Right cardiac atrium (tissue), 5 donors: ENCODE measurements around the gene PLXDC2. TPM values are rescaled to one million over a fixed set of nuclear protein-coding genes. Genes with fewer than 3 reads are reported as not detected.

Experiments
- ATAC-seq, 2 donors: fragments of 200-7000 bp; cut with Tn5 transposase; one replicate each; pipeline versions ENCODE4 v1.8.0 to v1.9.1; 2020; ENCODE audit warnings: moderate library complexity in 2 of 2, mild to moderate bottlenecking in 1 of 2
- DNase-seq, 3 donors: peaks; one replicate each; pipeline ENCODE4 v3.0.0-alpha.2; 2020
- H3K27ac ChIP-seq: one replicate; pipeline ENCODE4 v1.5.1; 2013; ENCODE audit warnings: mild to moderate bottlenecking, low read length, control low read depth, moderate library complexity
- H3K27me3 ChIP-seq: one replicate; pipeline ENCODE4 v1.6.1; 2013; ENCODE audit not compliant: control insufficient read depth, insufficient read depth
- H3K4me1 ChIP-seq: one replicate; pipeline ENCODE4 v1.6.1; 2013; ENCODE audit warnings: low read length; ENCODE audit not compliant: control insufficient read depth, insufficient read depth
- H3K4me3 ChIP-seq: one replicate; pipeline ENCODE4 v1.5.1; 2013; ENCODE audit warnings: low read length, control low read depth
- H3K9me3 ChIP-seq: one replicate; pipeline ENCODE4 v1.6.1; 2013; ENCODE audit warnings: low read length; ENCODE audit not compliant: control insufficient read depth
- WGBS: extraction: QIAGEN DNeasy Blood & Tissue Kit; methylation state at CpG from one replicate; pipeline ENCODE4 v1.1.7; 2013; 5-methylcytosine and 5-hydroxymethylcytosine counted together
- intact Hi-C, 4 donors: fragments of 100-400 bp; cut with DNase I; formaldehyde crosslinking; loops; one replicate each; pipeline versions ENCODE4 v1.11.0 to v1.14.0; 2022 to 2023
- polyA plus RNA-seq: library from polyadenylated mRNA; stranded (reverse); fragments of 200-250 nt; gene quantifications from one replicate; pipeline ENCODE4 v1.2.3, GENCODE V29; 2013
- total RNA-seq, 4 donors: library from RNA; stranded (reverse); fragmentation: NEBNext Ultra II Directional; extraction: Animal tissue kit (Norgen Biotek cat#: 25700); gene quantifications; one replicate each; pipeline ENCODE4 v1.2.1, GENCODE V29; 2021
- donor health status: healthy with polysubstance abuse.
- donor health status: DM: no; HTN: yes; CAD: no.
- donor health status: DM: no; HTN: no; CAD: no.
- donor health status: DM: no; HTN: yes; CAD: no; lungs with severe emphysema.
- donor health status: DM: yes; HTN: yes; CAD: no.

PLXDC2 gene
- total and polyA plus RNA-seq, 5 donors: 5.5 to 37.4 (median 26.9) TPM

DNA sequence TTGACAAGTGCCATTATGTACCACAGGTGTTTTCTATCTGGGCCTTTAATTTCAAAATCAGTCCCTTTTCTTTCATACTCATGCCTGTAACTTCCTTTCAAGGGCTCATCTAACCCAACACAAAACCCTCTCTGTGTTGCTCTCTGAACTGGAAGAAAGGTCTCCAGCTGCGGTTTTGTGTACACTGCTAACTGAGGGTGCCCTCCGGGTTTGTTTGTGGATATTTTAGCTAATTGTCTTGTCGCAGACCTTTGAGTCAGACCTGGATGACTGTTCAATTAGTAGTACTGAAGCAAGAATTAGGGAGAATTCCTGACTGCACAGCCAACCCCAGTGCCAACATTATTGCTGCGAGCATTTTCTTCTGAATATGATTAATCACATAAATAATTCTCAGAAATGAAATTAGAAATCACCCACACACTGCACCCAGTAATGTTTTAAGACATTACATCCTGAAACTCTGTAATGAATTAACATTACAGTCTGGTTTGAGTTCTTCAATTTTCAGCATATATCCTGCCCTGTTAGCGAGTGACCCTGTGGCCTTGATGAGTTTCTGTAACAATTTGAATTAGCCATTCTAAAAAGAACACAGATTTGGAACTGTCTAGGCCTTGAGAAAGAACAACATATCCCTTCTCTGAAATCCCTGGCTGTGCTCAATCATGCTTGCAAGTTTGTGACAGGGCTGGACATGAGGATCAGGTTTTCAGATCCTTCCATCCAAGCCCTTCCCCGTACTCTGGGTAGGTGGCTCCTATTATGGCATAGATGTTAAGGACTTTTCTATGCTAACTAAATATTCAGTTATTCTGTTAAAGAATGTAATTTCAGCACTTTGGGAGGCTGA lies 460.1 kb downstream of the PLXDC2 start:
- intact Hi-C loops: no loop called here
- Histone ChIP-seq H3K27me3 (no peaks in the 10 kb centered on the region), H3K4me3 (no peak overlapping the region), H3K4me1 (no peaks in the 10 kb centered on the region), H3K9me3 (no peaks in the 10 kb centered on the region), H3K27ac (no peak overlapping the region)
- DNase-seq (no peak), ATAC-seq (no peak)
- 92% methylated on average over 6 of the region's 6 CpGs for WGBS

DNA sequence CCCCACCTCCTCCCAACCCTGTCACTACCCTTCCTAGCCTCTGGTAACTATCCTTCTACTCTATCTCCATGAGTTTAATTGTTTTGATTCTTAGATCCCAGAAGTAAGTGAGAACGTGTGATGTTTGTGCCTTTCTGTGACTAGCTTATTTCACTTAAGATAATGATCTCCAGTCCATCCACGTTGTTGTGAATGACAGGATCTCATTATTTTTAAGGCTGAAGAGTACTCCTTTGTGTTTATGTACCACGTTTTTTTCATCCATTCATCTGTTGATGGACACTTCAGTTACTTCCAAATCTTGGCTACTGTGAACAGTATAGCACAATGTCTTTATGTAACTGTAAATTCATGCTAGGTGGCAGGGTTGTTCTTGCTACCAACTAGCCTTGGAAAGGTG lies 461.6 kb downstream of the PLXDC2 start:
- H3K27ac ChIP-seq: no peak overlapping the region
- DNase-seq (no peak), ATAC-seq (no peak)
- H3K4me3 ChIP-seq: no peak overlapping the region
- H3K4me1 ChIP-seq: no peaks in the 10 kb centered on the region
- H3K27me3 ChIP-seq: no peaks in the 10 kb centered on the region
- 54% methylated on average over 3 of the region's 3 CpGs for WGBS
- intact Hi-C loops: no loop called here
- no peaks in the 10 kb centered on the region for H3K9me3 ChIP-seq

DNA sequence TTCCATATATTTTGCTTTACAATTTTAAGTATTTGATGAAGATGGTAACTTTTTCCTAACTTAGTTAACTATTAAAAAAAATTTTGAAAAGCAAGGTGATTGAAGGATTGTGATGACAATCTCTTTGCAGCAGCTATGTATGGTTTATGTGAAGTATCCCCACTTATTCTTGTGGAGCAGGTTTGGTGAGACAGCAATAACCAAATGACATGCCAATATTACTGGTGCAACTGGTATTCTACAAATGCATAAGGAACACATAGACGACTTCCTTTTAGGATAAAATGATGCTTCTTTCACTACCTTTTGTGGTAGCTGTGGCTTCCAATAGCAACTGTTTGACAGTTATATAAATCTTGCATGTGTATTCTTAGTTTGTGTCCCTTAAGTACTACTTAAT lies 465.3 kb downstream of the PLXDC2 start:
- DNase-seq (no peak), ATAC-seq (no peak)
- Histone ChIP-seq H3K4me1 (no peaks in the 10 kb centered on the region), H3K27ac (no peak overlapping the region), H3K9me3 (no peaks in the 10 kb centered on the region), H3K4me3 (no peak overlapping the region), H3K27me3 (no peaks in the 10 kb centered on the region)
- WGBS: 78% methylated on average over 1 of the region's 1 CpG
- intact Hi-C loops: no loop called here

DNA sequence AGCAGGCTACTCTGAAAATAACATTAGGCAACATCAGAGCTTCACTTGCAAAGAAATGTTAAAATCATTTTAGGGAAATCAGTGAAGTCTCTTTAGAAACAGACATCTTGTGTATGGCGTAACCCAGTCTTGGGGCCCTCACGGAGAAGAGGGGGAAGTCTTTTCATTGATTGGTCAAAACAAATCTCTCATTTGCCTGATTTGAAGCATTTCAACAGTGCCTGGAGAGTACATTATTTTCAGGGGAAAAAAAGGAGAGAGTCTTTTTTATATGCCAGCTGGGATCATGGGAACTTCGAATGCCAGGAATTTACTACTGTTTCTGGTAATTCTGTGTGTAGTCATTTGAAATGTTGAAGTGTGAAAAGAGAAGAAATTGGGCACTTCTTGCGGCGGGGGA lies 471.4 kb downstream of the PLXDC2 start:
- intact Hi-C loops: no loop called here
- WGBS: 71% methylated on average over 5 of the region's 5 CpGs
- H3K27ac ChIP-seq: no peak overlapping the region
- ATAC-seq: no peak
- no peaks in the 10 kb centered on the region for H3K4me1 ChIP-seq
- no peaks in the 10 kb centered on the region for H3K27me3 ChIP-seq
- H3K9me3 ChIP-seq: no peaks in the 10 kb centered on the region
- H3K4me3 ChIP-seq: no peak overlapping the region
- no peak for DNase-seq

DNA sequence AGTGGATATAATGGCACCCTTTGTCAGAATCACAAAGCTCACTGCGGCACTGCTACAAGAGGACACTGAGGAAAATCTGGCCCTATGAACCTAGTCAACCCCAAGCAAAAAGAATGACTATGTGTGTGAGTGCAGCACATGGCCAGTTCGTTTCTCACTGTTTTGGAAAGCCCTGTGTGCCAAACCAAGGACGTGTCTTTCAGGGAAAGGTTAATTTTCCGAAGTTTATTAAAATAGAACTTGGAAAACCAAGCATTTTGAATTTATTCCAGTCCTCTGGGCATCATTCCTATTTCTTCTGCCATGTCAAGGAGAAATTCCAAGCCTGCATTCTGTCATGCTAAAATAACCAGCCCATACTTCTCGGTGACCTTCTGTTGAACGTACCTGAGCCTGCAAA lies 471.8 kb downstream of the PLXDC2 start:
- no peak overlapping the region for H3K4me3 ChIP-seq
- H3K27ac ChIP-seq: no peak overlapping the region
- DNase-seq: no peak
- no peaks in the 10 kb centered on the region for H3K27me3 ChIP-seq
- WGBS: 46% methylated on average over 6 of the region's 6 CpGs
- ATAC-seq: no peak
- H3K4me1 ChIP-seq: no peaks in the 10 kb centered on the region
- intact Hi-C loops: no loop called here
- H3K9me3 ChIP-seq: no peaks in the 10 kb centered on the region

DNA sequence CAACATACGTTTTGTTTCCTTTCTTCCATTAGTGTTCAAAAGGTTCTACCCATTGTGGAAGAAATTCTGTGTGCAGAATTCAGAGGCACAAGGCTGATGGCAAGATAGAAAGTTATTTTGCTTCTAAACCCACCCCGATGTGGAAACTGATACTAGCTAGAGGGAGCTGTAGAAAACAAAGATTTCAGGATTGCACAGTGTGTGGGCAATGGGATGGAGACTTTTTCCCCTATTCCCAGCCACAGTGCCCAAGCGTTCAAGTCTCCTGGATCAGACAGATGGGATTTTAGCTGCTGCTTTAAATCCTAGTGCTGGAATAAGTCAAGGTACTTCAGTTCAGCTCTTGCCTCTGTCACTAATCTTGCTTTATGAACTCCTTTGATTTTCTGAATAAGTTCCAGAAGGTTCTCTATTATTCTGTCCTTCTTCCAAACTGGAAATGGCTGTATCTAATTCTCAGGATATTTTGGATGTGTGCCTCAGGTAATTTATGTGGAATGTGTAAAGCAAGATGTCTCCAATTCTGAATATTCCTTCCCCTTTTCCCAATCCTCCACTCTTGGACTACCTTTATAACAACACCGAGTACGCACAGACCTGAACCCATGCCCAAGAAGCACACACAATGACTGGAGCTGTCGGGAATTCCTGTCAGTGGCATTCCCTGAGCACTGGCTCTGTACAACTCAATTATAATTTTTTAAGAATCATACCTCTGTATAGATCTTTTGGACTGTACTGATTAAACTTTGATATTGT lies 473.0 kb downstream of the PLXDC2 start:
- Histone ChIP-seq H3K27ac (no peak overlapping the region), H3K9me3 (no peaks in the 10 kb centered on the region), H3K4me3 (no peak overlapping the region), H3K27me3 (no peaks in the 10 kb centered on the region), H3K4me1 (no peaks in the 10 kb centered on the region)
- intact Hi-C loops: no loop called here
- WGBS: 71% methylated on average over 6 of the region's 6 CpGs
- ATAC-seq (no peak), DNase-seq (no peak)

DNA sequence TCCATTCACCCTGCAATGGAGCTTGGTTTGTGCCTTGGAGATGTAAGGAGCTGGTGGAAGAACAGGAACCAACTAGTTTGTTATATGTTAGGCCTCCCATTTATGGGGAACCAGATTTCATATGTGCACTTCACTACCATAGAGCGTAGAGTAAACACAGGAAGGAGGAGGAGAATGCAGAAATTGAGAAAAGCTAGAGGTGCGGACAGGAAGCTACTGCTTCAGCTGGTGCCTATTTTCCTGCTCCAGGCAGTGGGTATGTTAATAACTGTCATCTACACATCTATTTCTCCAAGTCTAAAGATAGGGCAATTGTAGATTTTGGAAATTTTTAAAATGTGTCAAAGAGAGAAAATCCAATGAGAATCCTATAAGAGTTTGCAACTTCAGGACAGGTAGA lies 482.2 kb downstream of the PLXDC2 start:
- DNase-seq (no peak), ATAC-seq (no peak)
- Histone ChIP-seq H3K9me3 (no peaks in the 10 kb centered on the region), H3K27ac (no peak overlapping the region), H3K4me3 (no peak overlapping the region), H3K4me1 (no peaks in the 10 kb centered on the region), H3K27me3 (no peaks in the 10 kb centered on the region)
- intact Hi-C loops: no loop called here
- 46% methylated on average over 2 of the region's 2 CpGs for WGBS

DNA sequence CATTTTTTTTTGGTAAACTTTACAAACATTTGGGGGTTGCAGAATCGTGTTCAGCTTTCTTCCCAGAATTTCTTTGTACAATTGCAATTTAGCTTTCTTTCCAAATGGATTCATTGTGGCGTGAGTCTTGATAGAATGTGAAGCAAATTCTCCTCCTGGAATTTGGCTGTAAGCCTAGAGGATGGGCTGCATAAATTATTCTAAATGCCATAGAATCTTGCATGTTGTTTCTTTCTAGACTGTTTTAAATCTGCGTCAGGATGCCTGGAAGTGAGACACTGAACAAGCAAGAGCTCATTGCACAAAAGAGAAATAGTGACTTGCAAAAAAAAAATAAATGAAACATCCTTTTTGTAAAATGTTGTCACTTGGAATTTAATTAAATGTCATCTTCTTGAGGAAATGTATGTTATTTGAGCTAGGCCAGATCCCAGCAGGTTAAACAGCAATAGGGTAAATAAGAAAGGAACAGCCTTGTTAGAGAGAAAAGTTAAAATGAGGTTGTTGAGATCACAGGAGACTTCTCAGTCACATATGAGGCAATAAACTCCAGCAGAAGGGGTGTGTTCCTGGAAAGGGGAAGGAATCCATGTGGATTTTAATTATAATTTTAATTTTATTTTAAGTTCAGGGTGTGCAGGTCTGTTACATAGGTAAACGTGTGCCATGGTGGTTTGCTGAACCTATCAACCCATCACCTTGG lies 483.0 kb downstream of the PLXDC2 start:
- Histone ChIP-seq H3K27ac (no peak overlapping the region), H3K4me1 (no peaks in the 10 kb centered on the region), H3K27me3 (no peaks in the 10 kb centered on the region), H3K9me3 (no peaks in the 10 kb centered on the region), H3K4me3 (no peak overlapping the region)
- WGBS: 66% methylated on average over 4 of the region's 4 CpGs
- no peak for DNase-seq
- no peak for ATAC-seq
- intact Hi-C loops: no loop called here

DNA sequence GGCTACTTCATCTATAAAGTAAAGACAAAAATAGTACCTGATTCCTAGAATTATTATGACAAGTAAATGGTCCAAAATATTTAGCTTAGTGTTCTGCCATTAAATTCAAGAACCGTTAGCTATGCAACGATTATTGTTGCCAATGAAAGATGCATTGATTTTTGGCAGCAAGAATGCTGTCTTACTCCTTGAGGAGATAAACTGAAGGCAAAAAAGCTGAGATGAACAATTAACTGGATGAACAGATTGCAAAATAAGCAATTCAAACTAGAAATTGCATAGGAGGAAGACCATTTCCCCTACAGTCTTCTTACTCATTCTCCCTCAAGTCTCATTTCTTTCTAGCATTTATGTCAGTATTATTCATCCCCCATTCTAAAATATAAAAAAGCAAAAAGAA lies 484.5 kb downstream of the PLXDC2 start:
- Histone ChIP-seq H3K9me3 (no peaks in the 10 kb centered on the region), H3K4me1 (no peaks in the 10 kb centered on the region), H3K27me3 (no peaks in the 10 kb centered on the region), H3K4me3 (no peak overlapping the region), H3K27ac (no peak overlapping the region)
- ATAC-seq (no peak), DNase-seq (no peak)
- intact Hi-C loops: no loop called here
- WGBS: 68% methylated on average over 2 of the region's 2 CpGs

DNA sequence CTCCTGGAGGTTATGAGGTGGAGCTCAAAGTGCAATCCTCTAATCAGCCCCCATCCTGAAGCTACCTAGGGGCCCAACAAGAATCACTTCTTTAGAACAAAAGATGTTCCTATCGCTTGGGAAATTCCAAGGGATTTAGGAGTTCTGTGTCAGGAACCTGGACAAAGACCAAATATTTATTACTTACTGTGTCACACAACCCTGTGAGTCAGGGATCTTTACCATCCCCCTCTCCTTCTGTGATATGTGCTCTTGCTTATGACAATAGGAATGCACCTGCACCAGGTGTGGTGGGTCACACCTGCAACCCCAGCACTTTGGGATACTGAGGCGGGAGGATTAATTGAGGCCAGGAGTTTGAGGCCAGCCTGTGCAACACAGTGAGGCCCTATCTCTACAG lies 485.8 kb downstream of the PLXDC2 start:
- H3K9me3 ChIP-seq: no peaks in the 10 kb centered on the region
- 97% methylated on average over 2 of the region's 2 CpGs for WGBS
- H3K4me1 ChIP-seq: no peaks in the 10 kb centered on the region
- no peak overlapping the region for H3K27ac ChIP-seq
- no peaks in the 10 kb centered on the region for H3K27me3 ChIP-seq
- no peak for DNase-seq
- no peak overlapping the region for H3K4me3 ChIP-seq
- intact Hi-C loops: no loop called here
- no peak for ATAC-seq
